Thyroid gland (tissue), 4 donors: Measurements from ENCODE around the gene BOK.

ENCODE experiments used
- POLR2A ChIP-seq, 2 donors: fragments of 450-650 bp; IDR thresholded peaks; one replicate each; pipeline ENCODE4 v1.6.1; 2017; ENCODE audit warnings: antibody characterized with exemption in 2 of 2, mild to moderate bottlenecking in 2 of 2, moderate library complexity in 1 of 2
- TF ChIP-seq, protein P1 (sequence below), 6 experiments: fragments of 200-600 bp in 3 of 6; fragments of 450-650 bp in 3 of 6; sonication (generic) in 3 of 6; IDR thresholded peaks; one replicate each; pipeline ENCODE4 v1.5.1; 2016 to 2019; ENCODE audit warnings: antibody characterized with exemption in 6 of 6, mild to moderate bottlenecking in 2 of 6, inconsistent platforms in 1 of 6, moderate library complexity in 1 of 6

DNA sequence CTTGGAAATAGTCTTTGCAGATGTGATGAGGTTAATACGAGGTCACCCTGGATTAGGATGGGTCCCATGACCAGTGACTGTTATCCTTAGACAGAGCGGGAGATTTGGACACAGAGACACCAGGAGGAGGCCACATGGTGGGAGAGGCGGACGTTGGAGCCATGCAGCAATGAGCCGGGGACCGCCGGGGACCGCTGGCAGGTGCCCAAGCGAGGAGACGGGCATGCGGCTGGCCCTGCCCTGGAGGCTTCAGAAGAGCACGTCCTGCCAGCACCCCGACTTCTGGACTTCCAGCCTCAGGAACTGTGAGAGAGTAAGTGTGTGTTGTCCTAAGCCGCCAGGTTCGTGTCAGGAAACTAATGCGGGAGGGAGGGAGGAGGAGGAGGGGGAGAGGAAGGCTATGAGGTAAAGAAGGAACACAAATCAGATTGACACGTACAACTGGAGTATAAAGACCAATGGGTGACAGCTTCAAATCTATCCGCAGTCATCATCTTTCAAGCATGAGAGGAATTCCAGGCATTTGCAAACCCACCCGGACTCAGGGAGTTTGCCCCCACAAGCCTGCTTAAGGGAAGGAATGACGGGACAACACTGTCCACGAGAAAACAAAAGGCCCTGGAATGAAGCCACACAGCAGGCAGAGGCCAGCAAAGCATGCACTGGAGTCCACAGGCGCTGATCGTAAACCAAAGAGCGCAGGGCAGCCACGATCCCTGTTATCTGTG, 11.6 kb upstream of the BOK start:
- TF ChIP-seq POLR2A (IDR thresholded peaks at IDR 0.05) = no peak
- TF ChIP-seq, protein P1, sequence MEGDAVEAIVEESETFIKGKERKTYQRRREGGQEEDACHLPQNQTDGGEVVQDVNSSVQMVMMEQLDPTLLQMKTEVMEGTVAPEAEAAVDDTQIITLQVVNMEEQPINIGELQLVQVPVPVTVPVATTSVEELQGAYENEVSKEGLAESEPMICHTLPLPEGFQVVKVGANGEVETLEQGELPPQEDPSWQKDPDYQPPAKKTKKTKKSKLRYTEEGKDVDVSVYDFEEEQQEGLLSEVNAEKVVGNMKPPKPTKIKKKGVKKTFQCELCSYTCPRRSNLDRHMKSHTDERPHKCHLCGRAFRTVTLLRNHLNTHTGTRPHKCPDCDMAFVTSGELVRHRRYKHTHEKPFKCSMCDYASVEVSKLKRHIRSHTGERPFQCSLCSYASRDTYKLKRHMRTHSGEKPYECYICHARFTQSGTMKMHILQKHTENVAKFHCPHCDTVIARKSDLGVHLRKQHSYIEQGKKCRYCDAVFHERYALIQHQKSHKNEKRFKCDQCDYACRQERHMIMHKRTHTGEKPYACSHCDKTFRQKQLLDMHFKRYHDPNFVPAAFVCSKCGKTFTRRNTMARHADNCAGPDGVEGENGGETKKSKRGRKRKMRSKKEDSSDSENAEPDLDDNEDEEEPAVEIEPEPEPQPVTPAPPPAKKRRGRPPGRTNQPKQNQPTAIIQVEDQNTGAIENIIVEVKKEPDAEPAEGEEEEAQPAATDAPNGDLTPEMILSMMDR (IDR thresholded peaks at IDR 0.05) = no peak
